ENCODE data around the gene LTBP3.

- TF ChIP-seq, protein P1, sequence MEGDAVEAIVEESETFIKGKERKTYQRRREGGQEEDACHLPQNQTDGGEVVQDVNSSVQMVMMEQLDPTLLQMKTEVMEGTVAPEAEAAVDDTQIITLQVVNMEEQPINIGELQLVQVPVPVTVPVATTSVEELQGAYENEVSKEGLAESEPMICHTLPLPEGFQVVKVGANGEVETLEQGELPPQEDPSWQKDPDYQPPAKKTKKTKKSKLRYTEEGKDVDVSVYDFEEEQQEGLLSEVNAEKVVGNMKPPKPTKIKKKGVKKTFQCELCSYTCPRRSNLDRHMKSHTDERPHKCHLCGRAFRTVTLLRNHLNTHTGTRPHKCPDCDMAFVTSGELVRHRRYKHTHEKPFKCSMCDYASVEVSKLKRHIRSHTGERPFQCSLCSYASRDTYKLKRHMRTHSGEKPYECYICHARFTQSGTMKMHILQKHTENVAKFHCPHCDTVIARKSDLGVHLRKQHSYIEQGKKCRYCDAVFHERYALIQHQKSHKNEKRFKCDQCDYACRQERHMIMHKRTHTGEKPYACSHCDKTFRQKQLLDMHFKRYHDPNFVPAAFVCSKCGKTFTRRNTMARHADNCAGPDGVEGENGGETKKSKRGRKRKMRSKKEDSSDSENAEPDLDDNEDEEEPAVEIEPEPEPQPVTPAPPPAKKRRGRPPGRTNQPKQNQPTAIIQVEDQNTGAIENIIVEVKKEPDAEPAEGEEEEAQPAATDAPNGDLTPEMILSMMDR (IDR thresholded peaks at IDR 0.05) = no peak
- no peak for TF ChIP-seq POLR2A (IDR thresholded peaks at IDR 0.05)
Measured at GRCh38 chr11:65528819-65529350, 29.3 kb downstream of the LTBP3 start.

Data from adrenal gland (tissue), 5 donors.